HepG2 (cell line): ENCODE measurements around the gene CCDC8. TPM values are rescaled to one million over a fixed set of nuclear protein-coding genes. Genes with fewer than 3 reads are reported as not detected.

Source experiments
- ATAC-seq: fragments of 200-7000 bp; cut with Tn5 transposase; 3 replicates; pipeline ENCODE4 v1.9.1; 2020; ENCODE audit warnings: mild to moderate bottlenecking, moderate library complexity
- BruUV-seq: library from RNA; stranded (reverse); fragments of 400-500 nt; replicated peaks from 2 replicates; lab custom pipeline; 2021; lab: Mats Ljungman, UMichigan
- CTCF ChIA-PET: fragments of 300-600 bp; formaldehyde crosslinking; extraction: SDS; loops from one replicate; lab custom pipeline; 2021; ENCODE audit warnings: low total read pairs, inconsistent platforms, low intra/inter-chr PET ratio; lab: Yijun Ruan, JAX
- POLR2A ChIA-PET: fragments of 350-600 bp; sonication (Branson Sonifier 250); formaldehyde crosslinking; loops from one replicate; lab custom pipeline; 2020; ENCODE audit warnings: antibody characterized with exemption, inconsistent platforms; lab: Yijun Ruan, JAX
- DNase-seq: peaks from one replicate; pipeline ENCODE4 v3.0.0-alpha.2; 2015; ENCODE audit warnings: low spot score
- FAIRE-seq: peaks from 3 replicates; lab custom pipeline; 2011; peaks lifted over from hg19 to GRCh38; lab: Jason Lieb, UNC
- H2AFZ ChIP-seq: one replicate; pipeline ENCODE4 v1.6.1; 2011; ENCODE audit warnings: low read length, inconsistent platforms
- H3K27ac ChIP-seq: fragments of 300-600 bp; 3 replicates; pipeline ENCODE4 v1.8.0; 2011; ENCODE audit warnings: mixed run types, mild to moderate bottlenecking, mixed read lengths, low read length, inconsistent platforms; ENCODE audit not compliant: insufficient read depth; ENCODE audit errors: extremely low read length
- H3K27me3 ChIP-seq, 2 experiments: fragments of 200-600 bp in 1 of 2; 2 replicates in 1 of 2; 3 replicates in 1 of 2; pipeline versions ENCODE4 v1.6.0 to v1.8.0; 2011; ENCODE audit warnings: low read length in 2 of 2, mild to moderate bottlenecking in 2 of 2, moderate library complexity in 2 of 2, inconsistent platforms in 1 of 2; ENCODE audit not compliant: insufficient read depth in 2 of 2, control insufficient read depth in 1 of 2
- H3K36me3 ChIP-seq, 2 experiments: fragments of 200-600 bp in 1 of 2; replicated peaks in 1 of 2; 2 replicates in 1 of 2; 3 replicates in 1 of 2; pipeline versions ENCODE4 v1.5.1 to v1.8.0; 2011; ENCODE audit warnings: low read length in 2 of 2, inconsistent platforms in 1 of 2; ENCODE audit not compliant: insufficient read depth in 2 of 2, control insufficient read depth in 1 of 2
- H3K4me1 ChIP-seq: 2 replicates; pipeline ENCODE4 v1.5.1; 2012; ENCODE audit warnings: low read length, inconsistent platforms; ENCODE audit not compliant: insufficient read depth
- H3K4me2 ChIP-seq: 2 replicates; pipeline ENCODE4 v1.6.0; 2011; ENCODE audit warnings: low read depth, low read length, inconsistent platforms
- H3K4me3 ChIP-seq, 3 experiments: fragments of 200-600 bp in 1 of 3; sonication (generic), shearing (Covaris generic) in 1 of 3; replicated peaks in 1 of 3; 2 replicates each; pipeline ENCODE4 v1.5.1; 2011 to 2016; ENCODE audit warnings: low read length in 3 of 3, inconsistent platforms in 2 of 3, low read depth in 2 of 3, mild to moderate bottlenecking in 2 of 3, control low read depth in 1 of 3, mixed read lengths in 1 of 3; ENCODE audit not compliant: insufficient read depth in 1 of 3
- H3K79me2 ChIP-seq: one replicate; pipeline ENCODE4 v1.6.1; 2011; ENCODE audit warnings: low read length, inconsistent platforms; ENCODE audit not compliant: insufficient read depth
- H3K9ac ChIP-seq: 2 replicates; pipeline ENCODE4 v1.6.0; 2011; ENCODE audit warnings: mild to moderate bottlenecking, low read depth, low read length, inconsistent platforms; ENCODE audit not compliant: insufficient read depth
- H3K9me3 ChIP-seq: 2 replicates; pipeline ENCODE4 v1.5.1; 2012; ENCODE audit warnings: mild to moderate bottlenecking, low read length
- H4K20me1 ChIP-seq: 2 replicates; pipeline ENCODE4 v1.6.0; 2011; ENCODE audit warnings: inconsistent platforms, mild to moderate bottlenecking, low read length, moderate library complexity; ENCODE audit not compliant: insufficient read depth
- CBX2 ChIP-seq, 2 experiments: fragments of 200-600 bp in 1 of 2; sonication (generic); formaldehyde crosslinking in 1 of 2; IDR thresholded peaks; 2 replicates each; pipeline versions ENCODE4 v1.7.0 to v1.8.1; 2018 to 2022; ENCODE audit warnings: low read depth in 2 of 2, low read length in 1 of 2, mild to moderate bottlenecking in 1 of 2, missing genetic modification reagents in 1 of 2
- CHCHD3 ChIP-seq: sonication (generic); formaldehyde crosslinking; IDR thresholded peaks from 2 replicates; pipeline ENCODE4 v1.8.0; 2022; ENCODE audit warnings: mild to moderate bottlenecking, missing genetic modification reagents, moderate library complexity
- CREB1 ChIP-seq, 2 experiments: fragments of 450-650 bp in 1 of 2; IDR thresholded peaks; 2 replicates each; pipeline ENCODE4 v1.6.1; 2016 to 2017; ENCODE audit warnings: control low read depth in 1 of 2, mild to moderate bottlenecking in 1 of 2, missing compliant biosample characterization in 1 of 2, missing genetic modification characterization in 1 of 2
- GTF3A ChIP-seq: sonication (generic); formaldehyde crosslinking; conservative IDR thresholded peaks from 2 replicates; pipeline ENCODE4 v1.4.0; 2020; ENCODE audit warnings: mild to moderate bottlenecking, missing genetic modification reagents
- HMGXB3 ChIP-seq: sonication (generic); formaldehyde crosslinking; IDR thresholded peaks from 2 replicates; pipeline ENCODE4 v1.4.0; 2020; ENCODE audit warnings: missing genetic modification reagents, borderline replicate concordance
- NR0B2 ChIP-seq: sonication (generic); formaldehyde crosslinking; IDR thresholded peaks from 2 replicates; pipeline ENCODE4 v1.4.0; 2020; ENCODE audit warnings: mild to moderate bottlenecking, missing genetic modification reagents
- NR3C1 ChIP-seq: sonication (generic); formaldehyde crosslinking; IDR thresholded peaks from 2 replicates; pipeline ENCODE4 v1.4.0; 2020; ENCODE audit warnings: missing genetic modification reagents
- SKIL ChIP-seq: sonication (generic); formaldehyde crosslinking; IDR thresholded peaks from 2 replicates; pipeline ENCODE4 v1.8.0; 2022; ENCODE audit warnings: missing genetic modification reagents, mild to moderate bottlenecking, moderate library complexity, borderline replicate concordance
- ZNF101 ChIP-seq: sonication (generic); formaldehyde crosslinking; IDR thresholded peaks from 2 replicates; pipeline ENCODE4 v1.4.0; 2020; ENCODE audit warnings: mild to moderate bottlenecking, low read depth, missing genetic modification reagents, borderline replicate concordance
- ZNF510 ChIP-seq: sonication (generic); formaldehyde crosslinking; IDR thresholded peaks from 2 replicates; pipeline ENCODE4 v1.4.0; 2020; ENCODE audit warnings: low read depth, mild to moderate bottlenecking, missing genetic modification reagents
- ZNF615 ChIP-seq: sonication (generic); formaldehyde crosslinking; IDR thresholded peaks from 2 replicates; pipeline ENCODE4 v1.5.0; 2020; ENCODE audit warnings: mild to moderate bottlenecking, missing genetic modification reagents, borderline replicate concordance
- ZNF652 ChIP-seq: IDR thresholded peaks from 2 replicates; pipeline ENCODE4 v1.6.1; 2016; ENCODE audit warnings: low read depth, borderline replicate concordance
- ZNF720 ChIP-seq: sonication (generic); formaldehyde crosslinking; IDR thresholded peaks from 2 replicates; pipeline ENCODE4 v1.4.0; 2020; ENCODE audit warnings: missing genetic modification reagents
- ZNF788 ChIP-seq: sonication (generic); formaldehyde crosslinking; IDR thresholded peaks from 2 replicates; pipeline ENCODE4 v1.5.0; 2020; ENCODE audit warnings: mild to moderate bottlenecking, missing genetic modification reagents, borderline replicate concordance
- WGBS: methylation state at CpG from one replicate; pipeline ENCODE4 v1.1.6; 2017; ENCODE audit warnings: low lambda C conversion rate; 5-methylcytosine and 5-hydroxymethylcytosine counted together
- in situ Hi-C: cut with HindIII; loops from 2 replicates; pipeline ENCODE4 v1.10.0; 2017; ENCODE audit warnings: low pct_unique_long_range_greater_than_20kb; ENCODE audit not compliant: extremely low pct_ligation_motif_present
- intact Hi-C: fragments of 100-400 bp; cut with micrococcal nuclease; formaldehyde crosslinking; loops from one replicate; pipeline ENCODE4 v1.10.0; 2022; ENCODE audit not compliant: unreplicated experiment
- polyA plus RNA-seq, 8 experiments: library from polyadenylated mRNA; depleted of rRNA in 3 of 8; stranded (reverse) in 7 of 8; unstranded in 1 of 8; fragments of >200 nt; fragmentation: Illumina TruSeq in 4 of 8; extraction: Trizol in 4 of 8; gene quantifications; 2 replicates each; pipeline versions ENCODE4 v1.2.1 to v1.2.3, GENCODE V29; 2011 to 2016; ENCODE audit warnings: low read depth in 4 of 8, missing spikeins in 1 of 8, mixed read lengths in 1 of 8; ENCODE audit not compliant: insufficient read depth in 1 of 8
- total RNA-seq, 5 experiments: library from RNA; depleted of rRNA; stranded (reverse); fragments of >200 nt; fragmentation: Illumina TruSeq; extraction: Trizol; gene quantifications; 2 replicates each; pipeline ENCODE4 v1.2.3, GENCODE V29; 2016; ENCODE audit warnings: low read depth in 1 of 5

The CCDC8 gene
- total and polyA plus RNA-seq, 2 of the 13 experiments (the other 11 are each of a cell fraction or from before 2014, with no cell fraction given): 0.04 TPM; not detected in 1

GRCh38 chr19:46461537-46461936 lies 48.2 kb upstream of the CCDC8 start:
- TF ChIP-seq GTF3A (CRISPR knock-in tag): no peak
- no peak for TF ChIP-seq ZNF615 (CRISPR knock-in tag)
- TF ChIP-seq ZNF788 (CRISPR knock-in tag): no peak
- no peak for TF ChIP-seq CREB1 (IDR thresholded peaks at IDR 0.05)
- no peak for TF ChIP-seq CREB1 (CRISPR knock-in tag; IDR thresholded peaks at IDR 0.05)
- TF ChIP-seq CBX2 (IDR thresholded peaks at IDR 0.05; ENCODE audit: low read depth, low read length): no peak
- no peak for TF ChIP-seq CBX2 (CRISPR knock-in tag; IDR thresholded peaks at IDR 0.05; ENCODE audit: low read depth)
- TF ChIP-seq HMGXB3 (CRISPR knock-in tag): no peak
- no peak for TF ChIP-seq CHCHD3 (CRISPR knock-in tag)
- no peak for TF ChIP-seq NR3C1 (CRISPR knock-in tag)
- TF ChIP-seq SKIL (CRISPR knock-in tag): no peak
- TF ChIP-seq ZNF652 (CRISPR knock-in tag): no peak
- TF ChIP-seq ZNF720 (CRISPR knock-in tag): no peak
- no peak for TF ChIP-seq ZNF101 (CRISPR knock-in tag)
- no peak for TF ChIP-seq ZNF510 (CRISPR knock-in tag)
- TF ChIP-seq NR0B2 (CRISPR knock-in tag): no peak
- no peak for ATAC-seq
- H3K4me3 ChIP-seq: no peak overlapping the region
- intact Hi-C loops (no loop called here), in situ Hi-C loops (no loop called here)
- no peak overlapping the region for H3K4me2 ChIP-seq
- no peaks in the 10 kb centered on the region; a peak in 1 of 5 replicates for H3K27me3 ChIP-seq
- H2AFZ ChIP-seq: no peak overlapping the region
- 30% methylated on average over 2 of the region's 2 CpGs for WGBS
- H3K36me3 ChIP-seq: no peaks in the 10 kb centered on the region
- ChIA-PET CTCF (interaction anchor here (0.6 kb wide), 1 partner anchor 66 kb away, joined by 3 read pairs; no protein-coding TSS in a partner anchor), POLR2A (no interaction called here)
- DNase-seq: no peak
- H3K9ac ChIP-seq: no peak overlapping the region
- no peaks in the 10 kb centered on the region for H3K4me1 ChIP-seq
- no TSS peak for BruUV-seq
- H3K79me2 ChIP-seq: no peaks in the 10 kb centered on the region
- no peaks in the 10 kb centered on the region for H3K9me3 ChIP-seq
- FAIRE-seq: no peak
- no peaks in the 10 kb centered on the region for H4K20me1 ChIP-seq
- H3K27ac ChIP-seq: no peak overlapping the region
